GM19438 (cell line): ENCODE measurements around the gene ZNF420.
A peak's percentile ranks its signal among the peaks of the same experiment; 100 is the strongest.

ENCODE experiments used
- ATAC-seq: cut with Tn5 transposase; IDR thresholded peaks from one replicate; pipeline ENCODE4 v1.9.1; 2021; ENCODE audit warnings: low read depth; ENCODE audit not compliant: unreplicated experiment

ZNF420 gene

GRCh38 chr19:37136111-37136510 lies 57.9 kb downstream of the ZNF420 start:
- ATAC-seq, result no peak

DNA sequence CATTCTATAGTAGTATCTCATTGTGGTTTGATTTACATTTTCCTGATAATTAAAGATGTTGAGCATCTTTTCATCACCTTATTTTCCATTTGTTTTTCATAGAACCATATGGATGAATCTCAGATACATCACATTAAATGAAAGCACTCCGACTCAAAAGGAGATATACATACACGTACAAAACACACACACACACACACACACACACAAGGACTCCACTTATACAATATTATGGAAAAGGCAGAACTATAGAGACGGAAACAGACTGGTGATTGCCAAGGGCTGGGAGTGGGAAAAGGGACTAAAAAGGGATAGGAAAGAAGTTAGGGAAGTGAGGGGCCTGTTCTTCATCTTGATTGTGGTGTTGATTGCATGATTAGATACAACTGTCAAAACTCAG lies 70.0 kb downstream of the ZNF420 start:
- no peak for ATAC-seq

DNA sequence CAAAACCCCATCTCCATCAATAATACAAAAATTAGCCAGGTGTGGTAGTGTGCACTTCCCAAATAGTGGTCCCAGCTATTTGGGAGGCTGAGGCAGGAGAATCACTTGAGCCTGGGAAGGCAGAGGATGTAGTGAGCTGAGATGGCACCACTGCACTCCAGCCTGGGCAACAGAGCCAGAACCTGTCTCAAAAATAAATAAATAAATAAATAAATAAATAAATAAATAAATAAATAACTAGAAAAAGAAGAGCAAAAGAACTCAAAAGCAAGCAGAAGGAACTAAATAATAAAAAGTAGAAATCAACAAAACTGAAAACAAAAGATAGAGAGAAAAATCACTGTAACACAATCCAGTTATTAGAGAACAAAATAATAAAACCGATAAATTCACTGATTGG lies 81.9 kb downstream of the ZNF420 start:
- ATAC-seq, result no peak

GRCh38 chr19:37165635-37166034 lies 87.4 kb downstream of the ZNF420 start:
- ATAC-seq, result no peak

DNA sequence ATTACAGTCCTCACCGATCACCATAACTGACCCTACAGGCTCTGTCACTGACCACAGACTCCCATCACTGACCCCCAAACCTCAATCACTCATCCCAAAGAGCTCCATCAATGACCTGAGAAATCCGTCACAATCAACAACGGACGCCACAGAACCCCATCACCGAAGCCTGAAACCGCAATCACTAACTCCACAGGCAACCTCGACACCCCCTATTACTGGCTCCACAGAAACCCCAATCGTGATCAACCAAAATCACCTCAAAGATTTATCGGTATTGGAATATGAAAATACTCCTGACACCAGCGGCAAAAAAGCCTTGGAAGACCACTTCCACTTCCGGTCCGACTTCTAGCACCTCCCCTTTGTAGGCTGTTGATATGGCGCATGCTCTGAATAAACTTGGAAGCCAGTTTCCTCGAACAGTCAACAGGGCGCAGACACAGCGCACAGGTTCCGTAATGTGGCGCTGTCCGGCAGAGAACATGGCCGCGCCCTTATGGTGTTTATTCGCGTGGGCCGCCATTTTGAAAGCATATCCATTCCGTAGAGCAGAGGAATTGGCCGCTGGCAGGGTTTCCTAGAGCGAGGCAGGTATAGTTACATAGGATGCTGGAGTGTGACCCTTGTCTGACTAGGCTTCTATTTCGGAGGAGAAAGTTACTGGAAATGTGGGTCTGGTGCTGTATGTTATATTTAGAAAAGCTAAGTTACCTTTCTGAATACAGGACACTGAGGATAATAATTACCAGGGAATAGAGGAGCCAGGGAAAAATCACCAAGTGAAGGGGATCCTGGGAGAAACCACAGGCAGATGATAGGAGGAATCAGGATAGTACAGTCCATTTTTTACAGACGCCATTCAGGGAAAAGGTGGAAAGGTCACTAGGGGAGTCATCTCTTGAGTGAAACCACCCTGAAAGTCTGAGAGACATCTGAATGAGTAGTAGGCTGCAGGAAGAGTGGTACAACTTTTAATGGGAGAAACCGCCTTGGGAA lies 94.4 kb downstream of the ZNF420 start, which contains the start of gene ZNF585A:
Gene ZNF585A, minus strand, starts transcription at position 328 of the 999 bp plus-strand sequence. CDS start 2,785 bp downstream, outside the sequence.
- ATAC-seq, result peak; percentile 90
